Activated CD4-positive, alpha-beta T cell treated with anti-CD3 and anti-CD28 coated beads for 48 hours (primary cell): ENCODE data around the gene KANK3.
"Not testable (repeated sequence)": the region's sequence is repeated elsewhere in the genome, so short reads cannot be mapped to it uniquely, and the experiment has no call there.

Experiments used
- DNase-seq: peaks from one replicate; pipeline ENCODE4 v3.0.0-alpha.2; 2020

The KANK3 gene

DNA sequence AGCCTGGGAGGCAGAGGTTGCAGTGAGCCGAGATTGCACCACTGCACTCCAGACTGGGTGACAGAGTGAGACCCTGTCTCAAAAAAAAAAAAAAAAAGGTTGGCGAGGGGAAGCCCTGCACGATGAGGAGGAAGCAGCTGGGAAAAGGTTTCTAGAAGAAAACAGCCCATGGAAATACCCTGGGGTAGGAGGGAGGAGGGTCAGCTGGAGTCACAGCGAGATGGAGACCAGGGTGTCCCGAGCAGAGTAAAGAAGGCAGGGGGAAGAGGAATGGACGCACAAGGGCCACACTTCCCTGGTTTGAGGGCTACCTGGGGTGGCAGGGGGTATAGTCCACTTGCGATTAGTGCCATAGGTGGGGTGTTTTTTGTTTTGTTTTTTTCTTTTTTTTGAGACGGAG lies 6.4 kb downstream of the KANK3 start:
- DNase-seq, result no peak

DNA sequence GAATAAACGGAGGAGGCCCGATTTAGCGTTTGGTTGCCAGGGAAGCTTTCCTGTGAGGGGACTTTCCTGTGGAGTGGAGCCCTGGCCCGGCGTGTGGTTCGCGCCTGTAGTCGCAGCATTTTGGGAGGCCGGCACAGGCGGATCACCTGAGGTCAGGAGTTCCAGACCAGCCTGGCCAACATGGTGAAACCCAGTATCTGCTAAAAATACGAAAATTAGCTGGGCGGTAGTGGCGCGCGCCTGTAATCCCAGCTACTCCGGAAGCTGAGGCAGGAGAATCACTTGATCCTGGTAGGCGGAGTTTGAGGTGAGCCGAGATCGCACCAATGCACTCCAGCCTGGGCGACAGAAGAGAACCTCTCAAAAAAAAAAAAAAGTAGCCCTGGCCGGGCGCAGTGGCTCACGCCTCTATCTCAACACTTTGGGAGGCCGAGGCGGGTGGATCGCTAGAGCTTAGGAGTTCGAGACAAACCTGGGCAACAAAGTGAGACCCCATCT lies 6.9 kb downstream of the KANK3 start:
- DNase-seq, result no peak

DNA sequence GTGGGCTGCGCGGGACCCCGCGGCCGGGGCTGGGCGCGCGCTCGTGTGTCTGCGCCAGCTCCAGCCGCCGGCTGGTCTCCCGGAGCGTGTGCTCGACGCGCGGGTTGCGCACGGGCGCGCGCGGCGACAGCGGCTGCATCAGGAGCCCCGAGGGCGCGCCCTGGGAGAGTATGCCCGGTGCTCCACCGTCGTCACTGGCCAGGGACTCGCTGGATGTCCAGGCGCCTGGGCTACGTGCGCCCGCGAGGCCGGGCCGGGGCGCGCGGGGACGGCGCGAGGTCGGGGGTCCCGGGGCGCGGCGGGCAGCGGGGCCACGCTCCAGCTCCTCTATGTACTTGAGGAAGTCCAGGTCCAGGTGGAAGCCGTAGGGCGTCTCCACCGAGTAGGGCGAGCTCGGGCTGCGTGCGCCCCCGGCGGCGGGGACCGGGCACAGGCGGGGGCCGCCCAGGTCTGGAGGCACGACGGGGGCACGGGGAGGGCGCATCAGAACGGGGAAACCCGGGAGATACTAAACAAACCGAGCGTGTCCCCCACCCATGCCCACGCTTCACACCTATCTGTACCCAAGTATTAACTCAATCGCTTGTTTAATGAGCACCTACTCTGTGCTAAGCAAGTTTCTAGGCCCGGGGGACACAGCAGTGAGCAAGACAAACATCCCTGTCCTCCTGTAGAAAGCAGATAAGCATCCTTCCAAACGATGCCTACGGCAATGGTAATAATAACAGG lies 7.6 kb downstream of the KANK3 start:
- DNase-seq, result peak; percentile 52

DNA sequence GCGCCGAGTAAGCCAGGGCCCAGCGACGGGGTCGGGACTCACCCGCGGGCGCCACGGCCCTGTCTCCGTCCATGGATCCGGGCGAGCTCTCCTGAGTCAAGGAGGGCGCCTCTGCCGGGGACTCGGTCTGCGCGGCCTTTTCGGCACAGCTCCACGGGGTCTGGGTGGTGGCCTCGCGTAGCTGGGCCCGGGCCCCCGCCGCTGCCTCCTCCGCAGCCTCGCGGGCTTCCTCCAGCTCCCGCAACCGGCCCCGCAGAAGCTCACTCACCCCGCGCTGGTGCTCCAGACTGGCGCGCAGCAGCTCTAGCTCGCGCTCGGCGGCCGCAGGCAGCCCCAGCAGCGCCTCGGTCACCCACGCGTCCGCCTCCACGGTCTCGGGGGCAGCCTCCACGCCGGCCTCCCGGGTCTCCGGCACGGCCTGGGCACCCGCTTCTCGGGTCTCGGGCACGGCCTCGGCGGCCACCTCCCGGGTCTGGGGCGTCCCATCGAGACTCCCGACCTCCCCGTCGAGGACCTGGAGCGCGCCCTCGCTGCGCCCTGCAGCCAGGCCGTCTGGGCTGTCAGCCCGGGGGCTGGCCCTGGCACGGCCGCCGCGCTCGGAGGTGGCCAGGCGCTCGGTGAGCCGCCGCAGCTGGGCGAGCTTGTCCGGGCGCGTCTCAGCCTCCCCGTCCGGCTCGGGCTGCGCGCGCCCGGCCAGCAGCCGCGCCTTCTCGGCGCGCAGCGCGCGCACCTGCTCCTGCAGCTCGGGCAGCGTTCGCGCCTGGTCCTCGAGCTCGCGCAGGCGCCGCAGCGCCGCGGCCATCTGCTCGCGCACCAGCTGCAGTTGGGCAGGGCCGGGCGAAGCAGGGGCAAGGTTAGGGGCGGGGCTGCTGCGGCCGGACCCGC lies 8.4 kb downstream of the KANK3 start:
- peak; percentile 60 for DNase-seq

DNA sequence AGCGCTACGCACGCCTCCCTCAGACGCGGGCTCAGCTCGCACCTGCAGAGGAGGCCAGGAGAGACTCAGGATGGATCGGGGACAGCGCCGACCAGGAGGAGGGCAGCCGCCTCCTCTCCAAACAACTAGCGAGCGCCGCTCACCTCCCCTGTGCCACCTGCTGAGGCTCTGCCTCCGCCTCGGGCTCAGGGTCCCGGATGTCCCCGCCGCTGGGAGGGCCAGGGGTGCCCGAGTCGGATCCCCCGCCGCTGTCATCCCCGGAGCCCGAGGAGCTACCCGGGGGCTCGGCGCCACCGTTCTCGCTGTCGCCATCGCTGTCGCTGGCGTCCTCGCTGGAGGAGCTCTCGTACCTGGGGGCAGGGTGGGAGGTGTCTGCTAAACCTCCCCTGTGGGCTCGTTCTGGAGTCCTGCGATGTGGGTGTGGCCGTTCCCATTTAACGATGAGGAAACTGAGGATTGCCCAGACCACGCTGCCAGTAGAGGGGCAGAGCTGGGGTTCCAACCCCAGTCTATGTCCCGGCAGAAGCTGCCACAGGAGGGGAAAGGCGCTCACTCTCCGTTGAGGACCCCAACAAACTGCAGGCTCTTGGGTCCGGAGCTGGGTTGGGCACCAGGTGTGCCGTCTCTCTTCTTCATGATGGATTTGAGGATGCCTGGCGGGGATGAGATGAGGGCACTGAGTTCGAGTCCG lies 9.2 kb downstream of the KANK3 start:
- DNase-seq, result no peak

DNA sequence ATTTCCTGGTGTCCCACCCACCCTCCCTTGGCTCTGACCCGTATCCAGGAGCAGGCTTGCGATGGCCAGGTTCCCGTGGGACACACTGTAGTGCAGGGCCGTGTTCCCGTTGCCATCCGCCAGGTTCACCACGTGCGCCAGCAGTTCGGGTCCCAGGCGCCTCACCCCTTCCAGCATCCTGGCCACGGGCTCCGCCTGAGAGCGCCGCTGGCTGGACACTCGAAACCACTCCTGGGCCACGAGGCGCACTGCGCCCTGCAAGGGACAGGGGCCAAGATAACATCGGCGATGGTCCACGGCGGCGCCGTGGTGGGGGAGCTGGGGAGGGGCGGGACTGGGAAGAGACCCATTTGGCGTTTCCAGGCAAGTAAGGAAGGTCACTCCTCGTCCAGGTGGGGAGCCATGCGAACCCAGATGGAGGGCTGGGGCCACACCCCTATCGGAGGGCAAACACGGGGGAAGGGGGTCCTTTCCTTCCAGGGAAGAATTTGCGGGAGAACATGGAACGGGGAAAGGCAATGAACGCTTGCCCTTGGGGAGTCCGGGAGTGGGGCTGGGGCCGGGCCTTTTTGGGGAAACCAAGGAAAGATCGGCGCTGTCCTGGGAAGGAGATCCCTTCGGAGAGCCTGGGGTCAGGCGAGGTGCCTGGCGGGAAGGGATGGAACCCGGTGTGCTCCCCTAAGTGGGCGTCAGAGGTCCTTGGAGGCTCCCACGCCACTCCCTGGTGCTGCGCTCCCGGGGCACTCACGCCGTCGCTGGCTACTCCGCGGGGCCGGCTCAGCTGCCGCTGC lies 9.9 kb downstream of the KANK3 start:
- DNase-seq, result no peak

DNA sequence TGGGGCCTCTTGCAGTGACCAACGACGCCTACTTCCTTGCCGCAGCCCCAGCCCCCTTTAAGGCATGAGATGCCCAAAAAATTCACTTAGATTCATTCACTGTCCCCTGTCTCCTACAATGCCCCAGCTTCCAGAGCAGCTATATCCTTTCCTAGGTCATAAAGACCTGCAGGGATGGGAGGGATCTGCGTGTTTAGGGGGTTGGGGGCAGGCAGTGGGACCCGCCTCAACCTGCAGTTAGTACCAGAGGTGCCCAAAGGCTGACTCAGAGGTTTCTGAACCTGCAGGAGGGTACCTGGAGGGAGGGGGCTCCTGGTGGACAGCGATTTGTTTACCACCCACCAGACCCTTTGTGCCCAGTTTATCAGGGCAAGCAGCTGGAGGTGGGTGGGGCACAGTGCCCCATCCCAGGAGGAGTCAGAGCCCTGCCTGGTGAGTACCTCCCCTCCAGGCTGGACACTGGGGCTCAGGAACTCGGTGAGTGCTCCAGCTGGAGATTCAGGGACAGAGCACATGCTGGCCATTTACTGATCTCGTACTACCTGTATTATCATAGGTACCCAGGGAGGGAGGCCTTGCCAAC lies 11.7 kb downstream of the KANK3 start:
- DNase-seq, result no peak

DNA sequence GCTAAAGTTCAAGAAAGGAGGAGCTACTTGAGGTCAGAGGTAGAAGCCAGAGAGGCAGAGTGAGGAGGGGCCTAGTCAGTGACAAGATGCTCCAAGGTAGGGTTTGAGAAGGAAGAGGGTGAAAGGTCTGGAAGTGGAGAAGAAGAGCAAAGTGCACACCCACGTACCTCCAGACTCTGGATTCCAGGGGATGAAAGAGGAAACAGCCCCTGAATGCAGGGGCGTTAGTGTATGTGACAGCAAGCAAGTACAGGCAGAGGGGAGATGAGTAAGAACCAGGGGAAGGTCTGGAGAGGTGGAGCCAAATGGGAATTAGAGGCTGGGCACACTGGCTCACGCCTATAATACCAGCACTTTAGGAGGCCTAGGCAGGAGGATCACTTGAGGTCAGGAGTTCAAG lies 13.1 kb downstream of the KANK3 start:
- DNase-seq, result no peak

DNA sequence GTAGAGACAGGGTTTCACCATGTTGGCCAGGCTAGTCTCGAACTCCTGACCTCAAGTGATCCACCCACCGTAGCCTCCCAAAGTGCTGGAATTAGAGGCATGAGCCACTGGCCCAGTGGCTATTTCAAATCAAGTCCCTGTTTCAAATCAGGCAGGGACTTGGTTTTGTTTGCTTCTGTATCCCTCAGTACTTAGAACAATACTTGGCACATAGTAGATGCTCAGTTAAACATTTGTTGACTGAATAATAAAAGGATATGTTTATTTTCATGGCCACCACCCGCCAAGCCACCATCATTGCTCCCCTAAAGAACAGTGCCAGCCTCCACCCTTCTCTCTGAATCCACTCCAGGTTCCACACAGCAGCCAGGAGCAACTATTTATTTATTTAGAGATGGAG lies 17.6 kb downstream of the KANK3 start:
- DNase-seq, result no peak

DNA sequence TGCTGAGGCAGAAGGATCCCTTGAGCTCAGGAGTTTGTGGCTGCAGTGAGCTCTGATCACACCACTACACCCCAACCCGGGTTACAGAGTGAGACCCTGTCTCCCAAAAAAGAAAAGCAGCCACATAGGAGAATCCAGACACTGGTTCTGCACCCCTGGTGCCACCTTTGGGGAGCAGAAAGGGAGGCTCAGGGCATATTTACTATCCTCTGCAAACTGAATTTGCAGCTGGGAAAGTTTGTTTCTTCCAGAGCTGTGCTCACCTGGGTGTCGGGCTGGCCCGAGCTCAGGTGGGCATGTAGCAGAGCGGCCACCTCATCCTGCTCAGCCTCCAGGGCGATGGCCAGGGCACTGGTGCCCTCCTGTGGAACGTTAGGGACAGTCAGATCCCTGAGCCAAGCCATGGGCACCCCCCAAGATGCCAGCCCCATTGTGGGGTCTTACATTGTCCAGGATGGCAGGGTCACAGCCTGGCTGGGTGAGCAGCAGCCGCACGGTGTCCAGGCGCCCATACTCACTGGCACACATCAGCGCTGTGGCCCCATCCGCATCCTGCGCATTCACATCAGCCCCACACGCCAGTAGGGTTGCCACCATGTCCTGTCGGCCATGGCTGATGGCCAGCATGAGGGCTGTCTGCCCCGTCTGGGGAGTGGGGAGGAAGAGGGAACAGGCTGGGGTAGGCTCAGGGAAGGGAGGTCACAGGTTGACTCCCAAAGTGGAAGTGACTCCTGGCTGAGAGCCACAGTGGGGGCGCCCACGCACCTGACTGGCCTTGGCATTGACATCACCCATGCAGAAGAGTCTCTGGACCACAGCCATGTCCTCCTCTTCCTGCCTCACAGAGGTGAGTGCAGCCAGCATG lies 18.6 kb downstream of the KANK3 start:
- DNase-seq, result no peak

DNA sequence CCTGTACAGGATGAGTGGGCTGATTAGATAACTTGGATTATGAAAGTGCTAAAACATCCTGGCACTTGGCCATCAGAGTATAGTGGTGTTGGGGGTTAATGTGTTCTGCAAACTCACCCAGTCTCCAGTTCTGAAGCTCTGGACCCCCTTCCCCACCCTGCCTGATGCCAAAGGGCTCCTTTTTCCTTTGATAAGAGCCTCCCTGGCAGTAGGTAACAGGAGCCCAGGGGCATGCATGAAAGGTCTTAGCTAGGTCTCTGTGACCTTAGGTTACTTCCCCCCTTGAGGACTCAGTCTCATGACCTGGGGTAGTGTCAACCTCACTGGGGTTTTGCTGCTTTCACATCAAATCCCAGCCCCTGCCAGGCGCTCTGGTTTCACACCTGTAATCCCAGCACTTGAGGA lies 19.3 kb downstream of the KANK3 start:
- no peak for DNase-seq

DNA sequence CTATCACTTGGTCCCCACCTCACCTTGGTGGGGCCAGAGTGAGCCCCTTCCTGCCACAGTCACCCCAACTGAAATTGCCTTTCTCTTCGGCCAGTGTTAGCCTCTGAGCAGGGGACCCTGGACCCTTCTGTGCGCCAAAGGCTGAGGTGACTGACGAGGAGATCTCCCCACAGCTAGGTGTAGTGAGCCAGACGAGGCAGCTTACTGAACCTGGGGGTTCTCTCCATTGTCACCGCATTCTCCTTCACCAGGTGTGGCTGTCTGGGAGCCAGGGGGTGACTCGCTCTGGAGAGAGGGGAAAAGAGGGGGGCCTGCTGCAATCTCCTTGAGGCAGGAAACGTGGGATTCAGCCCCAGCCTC lies 20.4 kb downstream of the KANK3 start:
- DNase-seq, result no peak

DNA sequence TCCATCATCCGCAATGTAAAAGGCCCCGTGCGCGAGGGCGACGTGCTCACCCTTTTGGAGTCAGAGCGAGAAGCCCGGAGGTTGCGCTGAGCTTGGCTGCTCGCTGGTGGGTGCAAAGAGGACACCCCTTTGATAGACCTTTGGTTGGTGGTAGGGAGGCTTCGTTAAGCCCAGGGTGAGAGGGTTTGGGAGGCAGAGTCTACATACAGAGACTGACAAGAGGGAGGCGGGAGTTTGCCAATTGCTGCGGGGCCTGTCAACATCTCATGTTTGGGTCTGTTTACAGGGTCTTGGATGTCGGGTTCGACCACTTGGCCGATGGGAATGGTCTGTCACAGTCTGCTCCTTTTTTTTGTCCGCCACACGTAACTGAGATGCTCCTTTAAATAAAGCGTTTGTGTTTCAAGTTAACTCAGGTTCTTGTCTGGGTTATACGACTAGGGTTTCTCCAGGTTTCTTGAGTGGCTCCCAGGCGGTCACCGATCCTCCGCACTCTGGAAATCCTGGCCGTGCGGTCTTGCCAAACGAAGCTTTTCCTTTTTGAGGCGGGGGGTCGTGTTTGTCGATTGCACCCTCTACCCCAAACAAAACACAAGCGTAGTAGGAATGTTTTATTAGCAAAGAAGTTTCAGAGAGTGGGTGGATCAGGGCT lies 20.9 kb downstream of the KANK3 start:
- no peak for DNase-seq

DNA sequence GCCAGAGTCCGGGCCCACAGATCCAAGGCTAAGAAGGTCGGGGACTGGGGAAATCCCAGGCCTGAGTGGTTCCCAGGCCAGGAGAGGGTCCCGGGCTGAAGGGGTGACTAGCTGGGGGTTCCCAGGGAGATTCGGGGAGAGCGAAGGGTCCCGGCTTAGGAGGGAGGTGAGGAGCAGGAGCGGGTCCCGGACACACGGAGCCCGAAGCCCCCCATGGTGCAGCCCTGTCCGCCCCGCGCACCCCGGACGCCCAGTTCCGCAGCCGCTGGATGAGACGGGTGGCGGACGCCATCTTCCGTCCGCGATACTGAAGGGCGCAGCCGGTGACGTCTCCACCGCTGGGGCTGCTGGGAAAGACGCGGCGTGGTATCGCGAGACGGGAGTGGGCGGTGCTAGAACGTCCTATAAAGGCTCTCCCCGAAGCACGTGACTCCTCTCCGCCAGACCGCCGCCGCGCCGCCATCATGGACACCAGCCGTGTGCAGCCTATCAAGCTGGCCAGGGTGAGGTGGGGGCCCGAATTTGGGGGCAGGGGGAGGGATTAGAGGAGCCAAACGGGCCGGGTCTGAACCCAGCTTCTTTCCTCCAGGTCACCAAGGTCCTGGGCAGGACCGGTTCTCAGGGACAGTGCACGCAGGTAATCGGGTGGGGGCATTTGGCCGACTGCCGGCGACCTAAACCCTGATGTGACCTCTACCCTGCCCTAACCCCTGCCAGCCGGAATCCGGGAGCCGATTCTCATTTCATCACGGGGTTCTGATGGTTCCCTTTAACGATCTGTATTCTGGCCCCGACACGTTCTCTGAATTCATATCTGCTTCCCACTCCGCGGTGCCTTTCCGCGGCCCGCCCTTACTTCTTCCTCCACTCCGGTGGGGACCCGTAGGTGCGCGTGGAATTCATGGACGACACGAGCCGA lies 21.7 kb downstream of the KANK3 start, which contains the start of the genes NDUFA7 and RPS28:
Gene NDUFA7, minus strand, starts transcription at position 309 of the 919 bp plus-strand sequence. Its CDS starts 17 bp downstream, at position 292.
Gene RPS28, plus strand, starts transcription at position 430 of the 919 bp plus-strand sequence. Its CDS starts 35 bp downstream, at position 465.
- DNase-seq, result peak; percentile 98

DNA sequence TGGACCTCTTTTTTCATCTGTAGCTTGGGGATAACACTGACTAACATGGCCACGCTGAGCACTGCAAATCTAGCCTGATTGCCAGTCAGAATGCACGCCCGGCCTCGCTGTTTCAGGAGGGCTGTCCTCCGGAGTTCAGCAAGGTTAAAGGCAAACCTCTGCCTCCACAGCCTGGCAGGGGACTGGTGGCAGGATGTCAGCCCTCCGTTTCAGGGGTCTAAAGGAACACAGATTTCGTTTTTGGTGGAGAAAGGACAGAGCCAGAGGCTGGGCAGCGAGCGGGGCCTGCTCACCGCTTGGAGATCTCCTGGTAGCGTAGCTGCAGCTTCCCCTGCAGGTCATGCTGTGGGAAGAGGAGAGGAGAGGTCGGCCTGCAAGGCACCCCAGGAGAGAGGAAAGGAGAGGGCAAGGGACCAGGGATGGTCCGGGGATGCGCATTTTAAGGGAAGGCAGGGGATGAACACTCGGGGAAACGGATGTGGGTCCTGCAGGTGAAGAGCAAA lies 22.4 kb downstream of the KANK3 start:
- peak; percentile 38 for DNase-seq

DNA sequence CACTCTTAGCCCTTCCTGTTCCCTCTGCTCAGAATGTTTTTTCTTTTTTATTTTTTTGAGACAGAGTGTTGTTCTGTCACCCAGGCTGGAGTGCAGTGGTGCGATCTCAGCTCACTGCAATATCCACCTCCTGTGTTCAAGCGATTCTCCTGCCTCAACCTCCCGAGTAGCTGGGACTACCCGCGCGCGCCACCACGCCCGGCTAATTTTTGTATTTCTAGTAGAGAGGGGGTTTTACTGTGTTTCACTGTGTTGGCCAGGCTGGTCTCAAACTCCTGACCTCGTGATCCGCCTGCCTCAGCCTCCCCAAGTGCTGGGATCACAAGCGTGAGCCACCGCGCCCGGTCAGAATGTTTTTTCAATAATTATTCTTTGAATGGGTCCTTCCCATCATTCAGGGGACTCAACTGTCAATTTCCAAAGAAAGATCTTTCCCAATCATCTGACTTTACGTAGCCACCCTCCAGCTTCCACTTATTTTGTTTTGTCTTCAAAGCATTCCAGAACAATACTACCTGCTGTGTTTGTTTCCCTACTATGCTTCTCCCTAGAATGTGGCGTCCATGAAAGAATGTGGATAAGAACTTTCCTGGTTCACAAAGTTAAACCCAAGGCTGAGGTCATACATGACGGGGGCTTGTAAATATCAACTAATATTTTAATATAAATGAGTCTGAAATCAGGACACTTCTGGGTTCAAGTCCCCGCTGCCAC lies 23.1 kb downstream of the KANK3 start:
- no peak for DNase-seq

DNA sequence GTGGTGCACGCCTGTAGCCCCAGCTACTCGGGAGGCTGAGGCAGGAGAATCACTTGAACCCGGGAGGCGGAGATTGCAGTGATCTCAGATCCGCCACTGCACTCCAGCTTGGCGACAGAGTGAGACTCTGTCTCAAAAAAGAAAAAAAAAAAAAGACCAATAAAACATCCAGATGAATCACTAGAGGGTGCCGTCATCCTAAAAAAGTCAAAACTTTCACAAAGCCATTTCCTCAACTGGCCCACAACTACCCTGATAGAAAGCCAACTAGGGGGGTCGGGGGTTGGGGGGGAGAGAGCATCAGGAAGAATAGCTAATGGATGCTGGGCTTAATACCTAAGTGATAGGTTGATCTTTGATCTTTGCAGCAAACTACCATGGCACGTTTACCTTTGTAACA lies 24.2 kb downstream of the KANK3 start:
- not testable (repeated sequence) for DNase-seq

DNA sequence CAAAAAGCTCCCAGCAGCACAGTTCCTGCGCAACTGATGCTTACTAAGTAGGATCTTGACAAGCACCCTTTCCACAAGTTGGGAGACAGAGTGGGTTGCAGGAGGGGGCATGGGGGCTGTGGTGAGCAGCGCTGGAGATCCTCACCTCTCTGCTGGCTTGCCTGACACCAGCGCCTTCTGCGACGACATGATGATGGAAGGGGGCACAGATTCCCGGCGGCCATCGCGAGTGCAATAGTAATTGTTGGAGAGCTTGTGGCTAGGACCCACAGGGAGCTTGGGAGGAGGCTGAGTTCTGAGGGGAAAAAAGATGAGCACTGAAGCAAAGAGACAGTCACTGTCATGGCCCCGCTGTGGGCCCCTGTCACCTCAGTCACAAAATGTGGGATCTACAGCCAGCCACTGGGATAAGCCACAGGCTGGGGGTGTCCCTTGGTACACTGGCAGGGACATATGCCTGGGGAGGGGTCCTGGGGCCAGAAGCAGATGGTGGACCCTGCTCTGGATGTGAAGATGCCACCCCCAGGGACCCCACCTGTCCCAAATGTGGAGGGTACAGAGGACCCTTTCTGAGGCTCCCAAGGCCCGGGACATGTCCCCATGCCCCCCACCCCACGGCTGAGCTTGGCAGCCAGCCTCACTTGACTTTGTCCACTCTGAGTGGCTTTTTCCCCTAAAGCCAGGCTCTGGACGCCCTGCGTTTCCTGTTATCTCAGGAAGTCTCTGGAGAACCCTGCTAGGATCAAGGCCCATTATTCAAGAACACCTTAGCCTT lies 26.5 kb downstream of the KANK3 start:
- DNase-seq, result no peak
